A204.1 (cell line): Measurements from ENCODE around the gene EPHA6.
"Not testable (repeated sequence)": the region's sequence is repeated elsewhere in the genome, so short reads cannot be mapped to it uniquely, and the experiment has no call there.

ENCODE experiments used
- FAIRE-seq: peaks from 2 replicates; lab custom pipeline; 2012; peaks lifted over from hg19 to GRCh38; lab: Jason Lieb, UNC

The EPHA6 gene

GRCh38 chr3:97479740-97480139, 665.3 kb downstream of the EPHA6 start:
- FAIRE-seq, result no peak

GRCh38 chr3:97480696-97481289, 666.4 kb downstream of the EPHA6 start:
- not testable (repeated sequence) for FAIRE-seq

GRCh38 chr3:97481416-97481815, 667.0 kb downstream of the EPHA6 start:
- no peak for FAIRE-seq

GRCh38 chr3:97485206-97485605, 670.8 kb downstream of the EPHA6 start:
- no peak for FAIRE-seq

- FAIRE-seq, result no peak
Observed at GRCh38 chr3:97487587-97487986, 673.2 kb downstream of the EPHA6 start.

- no peak for FAIRE-seq
Observed at GRCh38 chr3:97488741-97489140, 674.3 kb downstream of the EPHA6 start.

GRCh38 chr3:97495896-97496295, 681.5 kb downstream of the EPHA6 start:
- no peak for FAIRE-seq

GRCh38 chr3:97497138-97497537, 682.7 kb downstream of the EPHA6 start:
- no peak for FAIRE-seq

- FAIRE-seq, result peak; percentile 80
Observed at GRCh38 chr3:97504463-97504862, 690.1 kb downstream of the EPHA6 start.

- no peak for FAIRE-seq
Observed at GRCh38 chr3:97510795-97511194, 696.4 kb downstream of the EPHA6 start.

GRCh38 chr3:97515076-97515475, 700.7 kb downstream of the EPHA6 start:
- no peak for FAIRE-seq

GRCh38 chr3:97530691-97531090, 716.3 kb downstream of the EPHA6 start:
- no peak for FAIRE-seq

GRCh38 chr3:97547573-97547972, 733.2 kb downstream of the EPHA6 start:
- not testable (repeated sequence) for FAIRE-seq

GRCh38 chr3:97550408-97550807, 736.0 kb downstream of the EPHA6 start:
- FAIRE-seq, result no peak

GRCh38 chr3:97552186-97552585, 737.8 kb downstream of the EPHA6 start:
- FAIRE-seq, result no peak

GRCh38 chr3:97575742-97576141, 761.3 kb downstream of the EPHA6 start:
- no peak for FAIRE-seq

GRCh38 chr3:97576221-97576620, 761.8 kb downstream of the EPHA6 start:
- no peak for FAIRE-seq

GRCh38 chr3:97579365-97579764, 765.0 kb downstream of the EPHA6 start:
- no peak for FAIRE-seq

- FAIRE-seq, result no peak
Observed at GRCh38 chr3:97610626-97611025, 796.2 kb downstream of the EPHA6 start.

- no peak for FAIRE-seq
Observed at GRCh38 chr3:97612632-97613031, 798.2 kb downstream of the EPHA6 start.

- no peak for FAIRE-seq
Observed at GRCh38 chr3:97613139-97613538, 798.7 kb downstream of the EPHA6 start.

- FAIRE-seq, result not testable (repeated sequence)
Observed at GRCh38 chr3:97620514-97620913, 806.1 kb downstream of the EPHA6 start.

- FAIRE-seq, result no peak
Observed at GRCh38 chr3:97636465-97636864, 822.1 kb downstream of the EPHA6 start.

- no peak for FAIRE-seq
Observed at GRCh38 chr3:97646932-97647331, 832.5 kb downstream of the EPHA6 start.

- FAIRE-seq, result no peak
Observed at GRCh38 chr3:97647441-97647982, 833.1 kb downstream of the EPHA6 start.
